ENCODE results near the gene UNC93A. TPM values are rescaled to one million over a fixed set of nuclear protein-coding genes. Genes with fewer than 3 reads are reported as not detected.

The UNC93A gene
- total RNA-seq, 1 experiment from 2014 or later = not detected

DNA sequence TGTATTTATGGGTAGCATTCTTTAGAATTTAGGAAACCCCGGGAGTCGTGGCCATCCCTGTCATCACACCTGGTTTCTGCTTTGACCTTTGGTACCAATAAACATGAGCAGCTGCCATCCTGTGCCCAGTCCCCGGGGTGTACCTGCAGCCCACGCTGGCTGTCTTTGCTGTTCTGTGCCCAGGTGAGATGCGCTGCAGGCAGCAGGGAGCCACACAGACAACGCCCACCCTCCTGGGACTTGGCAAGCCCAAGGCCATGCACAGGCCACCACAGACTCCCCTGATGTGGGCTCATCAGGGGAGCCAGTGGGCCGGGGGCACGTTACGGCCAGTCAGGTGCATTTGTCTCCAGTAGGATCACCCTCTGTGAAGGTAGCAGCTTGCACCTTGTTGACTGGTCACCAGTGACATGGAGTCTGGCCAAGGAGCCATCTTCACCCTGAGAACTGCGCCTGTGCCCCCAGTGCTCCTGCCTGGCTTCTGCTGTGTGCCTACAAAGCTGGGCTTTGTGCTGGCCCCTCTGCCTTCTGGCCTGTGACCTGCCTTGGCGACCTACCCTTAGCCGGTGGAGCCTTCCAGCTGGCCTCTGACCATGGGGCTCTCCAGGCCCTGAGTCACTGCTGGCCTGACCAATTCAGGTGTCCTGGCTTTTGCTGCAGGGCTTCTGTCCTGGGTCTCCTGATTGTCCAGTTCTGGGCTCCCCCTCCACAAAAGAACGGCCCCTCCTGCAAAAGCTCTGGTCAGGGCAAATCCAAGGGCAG, 14.2 kb upstream of the UNC93A start:
- BruUV-seq (replicated peaks) = no TSS peak
- RAD21 ChIA-PET (ENCODE audit: low non-redundant PET in 1 of 2, low total read pairs in 2 of 2, uncharacterized antibody in 2 of 2, unreplicated experiment in 2 of 2) = no interaction called here
- CTCF ChIA-PET = no interaction called here
- DNase-seq (ENCODE audit: low read depth, low spot score) = no peak
- H2AFZ ChIP-seq (ENCODE audit: low read depth, low read length, poor library complexity, severe bottlenecking) = no peak overlapping the region
- intact Hi-C loops (cut with micrococcal nuclease) = no loop called here
- H3K27me3 ChIP-seq (ENCODE audit: insufficient read depth, low read length) = peaks cover 30% of the 10 kb centered on the region
- no peaks in the 10 kb centered on the region for H3K9me2 ChIP-seq (ENCODE audit: insufficient read depth)
- no peaks in the 10 kb centered on the region for H3K4me1 ChIP-seq (ENCODE audit: control insufficient read depth in 1 of 2, insufficient read depth in 2 of 2, low read length in 2 of 2)
- POLR2A ChIA-PET = no interaction called here
- no peaks in the 10 kb centered on the region for H3K9me3 ChIP-seq (ENCODE audit: control insufficient read depth in 1 of 2, insufficient read depth in 1 of 2, low read depth in 1 of 2, low read length in 2 of 2)
- H4K20me1 ChIP-seq (ENCODE audit: insufficient read depth) = no peaks in the 10 kb centered on the region
- H3K36me3 ChIP-seq (ENCODE audit: control insufficient read depth in 1 of 2, insufficient read depth in 2 of 2, low read length in 2 of 2) = no peaks in the 10 kb centered on the region
- TF ChIP-seq, protein P1, sequence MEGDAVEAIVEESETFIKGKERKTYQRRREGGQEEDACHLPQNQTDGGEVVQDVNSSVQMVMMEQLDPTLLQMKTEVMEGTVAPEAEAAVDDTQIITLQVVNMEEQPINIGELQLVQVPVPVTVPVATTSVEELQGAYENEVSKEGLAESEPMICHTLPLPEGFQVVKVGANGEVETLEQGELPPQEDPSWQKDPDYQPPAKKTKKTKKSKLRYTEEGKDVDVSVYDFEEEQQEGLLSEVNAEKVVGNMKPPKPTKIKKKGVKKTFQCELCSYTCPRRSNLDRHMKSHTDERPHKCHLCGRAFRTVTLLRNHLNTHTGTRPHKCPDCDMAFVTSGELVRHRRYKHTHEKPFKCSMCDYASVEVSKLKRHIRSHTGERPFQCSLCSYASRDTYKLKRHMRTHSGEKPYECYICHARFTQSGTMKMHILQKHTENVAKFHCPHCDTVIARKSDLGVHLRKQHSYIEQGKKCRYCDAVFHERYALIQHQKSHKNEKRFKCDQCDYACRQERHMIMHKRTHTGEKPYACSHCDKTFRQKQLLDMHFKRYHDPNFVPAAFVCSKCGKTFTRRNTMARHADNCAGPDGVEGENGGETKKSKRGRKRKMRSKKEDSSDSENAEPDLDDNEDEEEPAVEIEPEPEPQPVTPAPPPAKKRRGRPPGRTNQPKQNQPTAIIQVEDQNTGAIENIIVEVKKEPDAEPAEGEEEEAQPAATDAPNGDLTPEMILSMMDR (IDR thresholded peaks at IDR 0.05 in 2 of 3, conservative IDR thresholded peaks at IDR 0.05 in 1 of 3; ENCODE audit: borderline replicate concordance in 1 of 3, insufficient read depth in 1 of 3, low read depth in 2 of 3, low read length in 2 of 3) = no peak
- no peak for TF ChIP-seq EZH2 (IDR thresholded peaks at IDR 0.05)
- TF ChIP-seq SP1 (IDR thresholded peaks at IDR 0.05; ENCODE audit: low read depth) = no peak
- TF ChIP-seq, protein P2, sequence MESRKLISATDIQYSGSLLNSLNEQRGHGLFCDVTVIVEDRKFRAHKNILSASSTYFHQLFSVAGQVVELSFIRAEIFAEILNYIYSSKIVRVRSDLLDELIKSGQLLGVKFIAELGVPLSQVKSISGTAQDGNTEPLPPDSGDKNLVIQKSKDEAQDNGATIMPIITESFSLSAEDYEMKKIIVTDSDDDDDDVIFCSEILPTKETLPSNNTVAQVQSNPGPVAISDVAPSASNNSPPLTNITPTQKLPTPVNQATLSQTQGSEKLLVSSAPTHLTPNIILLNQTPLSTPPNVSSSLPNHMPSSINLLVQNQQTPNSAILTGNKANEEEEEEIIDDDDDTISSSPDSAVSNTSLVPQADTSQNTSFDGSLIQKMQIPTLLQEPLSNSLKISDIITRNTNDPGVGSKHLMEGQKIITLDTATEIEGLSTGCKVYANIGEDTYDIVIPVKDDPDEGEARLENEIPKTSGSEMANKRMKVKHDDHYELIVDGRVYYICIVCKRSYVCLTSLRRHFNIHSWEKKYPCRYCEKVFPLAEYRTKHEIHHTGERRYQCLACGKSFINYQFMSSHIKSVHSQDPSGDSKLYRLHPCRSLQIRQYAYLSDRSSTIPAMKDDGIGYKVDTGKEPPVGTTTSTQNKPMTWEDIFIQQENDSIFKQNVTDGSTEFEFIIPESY (IDR thresholded peaks at IDR 0.05; ENCODE audit: extremely low read depth, insufficient replicate concordance, low read length) = no peak
- TF ChIP-seq FOSL1 (IDR thresholded peaks at IDR 0.05; ENCODE audit: low read depth) = no peak
- no peak for TF ChIP-seq CEBPB (IDR thresholded peaks at IDR 0.05; ENCODE audit: low read depth)
- TF ChIP-seq RAD21 (IDR thresholded peaks at IDR 0.05; ENCODE audit: low read depth) = no peak
- no peak for TF ChIP-seq ZFX (IDR thresholded peaks at IDR 0.05)
- TF ChIP-seq, protein P3, sequence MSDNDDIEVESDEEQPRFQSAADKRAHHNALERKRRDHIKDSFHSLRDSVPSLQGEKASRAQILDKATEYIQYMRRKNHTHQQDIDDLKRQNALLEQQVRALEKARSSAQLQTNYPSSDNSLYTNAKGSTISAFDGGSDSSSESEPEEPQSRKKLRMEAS (IDR thresholded peaks at IDR 0.05) = no peak
- TF ChIP-seq TCF7L2 (IDR thresholded peaks at IDR 0.05; ENCODE audit: borderline replicate concordance, extremely low read depth, insufficient read depth, insufficient read length) = no peak
- no peak for TF ChIP-seq JUND (IDR thresholded peaks at IDR 0.05)
- no peak for TF ChIP-seq POLR2A (IDR thresholded peaks at IDR 0.05; ENCODE audit: borderline replicate concordance, extremely low read depth, insufficient read depth, insufficient read length)
- TF ChIP-seq YY1 (IDR thresholded peaks at IDR 0.05; ENCODE audit: extremely low read depth, insufficient replicate concordance, low read depth, low read length) = no peak
- TF ChIP-seq, protein P4, sequence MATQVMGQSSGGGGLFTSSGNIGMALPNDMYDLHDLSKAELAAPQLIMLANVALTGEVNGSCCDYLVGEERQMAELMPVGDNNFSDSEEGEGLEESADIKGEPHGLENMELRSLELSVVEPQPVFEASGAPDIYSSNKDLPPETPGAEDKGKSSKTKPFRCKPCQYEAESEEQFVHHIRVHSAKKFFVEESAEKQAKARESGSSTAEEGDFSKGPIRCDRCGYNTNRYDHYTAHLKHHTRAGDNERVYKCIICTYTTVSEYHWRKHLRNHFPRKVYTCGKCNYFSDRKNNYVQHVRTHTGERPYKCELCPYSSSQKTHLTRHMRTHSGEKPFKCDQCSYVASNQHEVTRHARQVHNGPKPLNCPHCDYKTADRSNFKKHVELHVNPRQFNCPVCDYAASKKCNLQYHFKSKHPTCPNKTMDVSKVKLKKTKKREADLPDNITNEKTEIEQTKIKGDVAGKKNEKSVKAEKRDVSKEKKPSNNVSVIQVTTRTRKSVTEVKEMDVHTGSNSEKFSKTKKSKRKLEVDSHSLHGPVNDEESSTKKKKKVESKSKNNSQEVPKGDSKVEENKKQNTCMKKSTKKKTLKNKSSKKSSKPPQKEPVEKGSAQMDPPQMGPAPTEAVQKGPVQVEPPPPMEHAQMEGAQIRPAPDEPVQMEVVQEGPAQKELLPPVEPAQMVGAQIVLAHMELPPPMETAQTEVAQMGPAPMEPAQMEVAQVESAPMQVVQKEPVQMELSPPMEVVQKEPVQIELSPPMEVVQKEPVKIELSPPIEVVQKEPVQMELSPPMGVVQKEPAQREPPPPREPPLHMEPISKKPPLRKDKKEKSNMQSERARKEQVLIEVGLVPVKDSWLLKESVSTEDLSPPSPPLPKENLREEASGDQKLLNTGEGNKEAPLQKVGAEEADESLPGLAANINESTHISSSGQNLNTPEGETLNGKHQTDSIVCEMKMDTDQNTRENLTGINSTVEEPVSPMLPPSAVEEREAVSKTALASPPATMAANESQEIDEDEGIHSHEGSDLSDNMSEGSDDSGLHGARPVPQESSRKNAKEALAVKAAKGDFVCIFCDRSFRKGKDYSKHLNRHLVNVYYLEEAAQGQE (IDR thresholded peaks at IDR 0.05; ENCODE audit: low read depth) = no peak
- no peak for TF ChIP-seq ELF1 (IDR thresholded peaks at IDR 0.05; ENCODE audit: borderline replicate concordance, low read depth)
- no peak for TF ChIP-seq ZNF274 (IDR thresholded peaks at IDR 0.05; ENCODE audit: low read depth, low read length)
- no peak for TF ChIP-seq POLR2AphosphoS5 (IDR thresholded peaks at IDR 0.05; ENCODE audit: low read depth, low read length)
- TF ChIP-seq SIN3A (IDR thresholded peaks at IDR 0.05; ENCODE audit: low read depth) = no peak
- no peak for TF ChIP-seq CBX3 (IDR thresholded peaks at IDR 0.05; ENCODE audit: low read depth)
- no peak for TF ChIP-seq EGR1 (IDR thresholded peaks at IDR 0.05; ENCODE audit: low read depth)
- H3K4me3 ChIP-seq (replicated peaks in 1 of 2; ENCODE audit: low read depth in 1 of 2, low read length in 2 of 2) = no peak overlapping the region
- no peak overlapping the region for H3K27ac ChIP-seq (ENCODE audit: low read depth, low read length)
- ATAC-seq = no peak
- no peak overlapping the region for H3K9ac ChIP-seq (ENCODE audit: low read length)
- H3K79me2 ChIP-seq (ENCODE audit: insufficient read depth, low read length) = no peaks in the 10 kb centered on the region
- no peak overlapping the region for H3K4me2 ChIP-seq (ENCODE audit: low read length)

Data from HCT116 (cell line).